Spleen (tissue), 11 donors: ENCODE measurements around the gene AGAP3. TPM values are rescaled to one million over a fixed set of nuclear protein-coding genes. Genes with fewer than 3 reads are reported as not detected.

Experiments
- DNase-seq: peaks from one replicate; pipeline ENCODE4 v3.0.0-alpha.2; 2020
- H3K27ac ChIP-seq, 8 donors: fragments of 200-600 bp; sonication (generic) in 7 of 8; 1 replicate in 4 of 8; 2 replicates in 4 of 8; pipeline versions ENCODE4 v1.5.0 to v1.8.0; 2016 to 2021; ENCODE audit warnings: inconsistent platforms in 4 of 8, mild to moderate bottlenecking in 4 of 8, moderate library complexity in 1 of 8
- H3K27me3 ChIP-seq, 7 donors: fragments of 200-600 bp; sonication (generic) in 6 of 7; replicated peaks in 1 of 7; 1 replicate in 4 of 7; 2 replicates in 3 of 7; pipeline versions ENCODE4 v1.5.0 to v1.8.0; 2016 to 2021; ENCODE audit warnings: inconsistent platforms in 3 of 7, mild to moderate bottlenecking in 1 of 7
- H3K36me3 ChIP-seq, 6 donors: fragments of 200-600 bp; sonication (generic) in 5 of 6; 1 replicate in 4 of 6; 2 replicates in 2 of 6; pipeline versions ENCODE4 v1.5.0 to v1.8.0; 2016 to 2021; ENCODE audit warnings: inconsistent platforms in 2 of 6
- H3K4me1 ChIP-seq, 6 donors: fragments of 200-600 bp; sonication (generic) in 5 of 6; 1 replicate in 3 of 6; 2 replicates in 3 of 6; pipeline versions ENCODE4 v1.5.0 to v1.8.0; 2016 to 2021; ENCODE audit warnings: inconsistent platforms in 3 of 6
- H3K4me3 ChIP-seq, 8 donors: fragments of 200-600 bp; sonication (generic) in 7 of 8; 1 replicate in 4 of 8; 2 replicates in 4 of 8; pipeline versions ENCODE4 v1.5.0 to v1.8.0; 2016 to 2021; ENCODE audit warnings: inconsistent platforms in 4 of 8, mild to moderate bottlenecking in 4 of 8, moderate library complexity in 2 of 8
- H3K9me3 ChIP-seq, 8 donors: fragments of 200-600 bp; sonication (generic) in 7 of 8; 1 replicate in 4 of 8; 2 replicates in 4 of 8; pipeline versions ENCODE4 v1.5.0 to v1.8.0; 2016 to 2021; ENCODE audit warnings: inconsistent platforms in 4 of 8
- POLR2A ChIP-seq, 3 donors: fragments of 450-650 bp; IDR thresholded peaks; one replicate each; pipeline ENCODE4 v1.5.1; 2017; ENCODE audit warnings: antibody characterized with exemption in 3 of 3, mild to moderate bottlenecking in 1 of 3
- POLR2AphosphoS5 ChIP-seq, 3 donors: sonication (generic); formaldehyde crosslinking; IDR thresholded peaks; one replicate each; pipeline ENCODE4 v1.5.1; 2017; ENCODE audit warnings: antibody characterized with exemption in 3 of 3
- WGBS, 5 donors: extraction: QIAGEN DNeasy Blood & Tissue Kit in 3 of 5; methylation state at CpG; one replicate each; pipeline versions ENCODE4 v1.1.5 to v1.1.7; 2013 to 2018; 5-methylcytosine and 5-hydroxymethylcytosine counted together
- intact Hi-C: fragments of 100-400 bp; cut with DNase I; formaldehyde crosslinking; loops from one replicate; pipeline ENCODE4 v1.15.0; 2023; ENCODE audit warnings: low total_unique reads
- polyA plus RNA-seq, 3 donors: library from polyadenylated mRNA; stranded (reverse); fragments of 200-250 nt; gene quantifications; one replicate each; pipeline ENCODE4 v1.2.1, GENCODE V29; 2013
- total RNA-seq, 7 donors: library from RNA; depleted of rRNA in 3 of 7; stranded (reverse); fragments of >200 nt in 3 of 7; fragmentation: NEBNext Ultra II Directional in 4 of 7; extraction: Animal tissue kit (Norgen Biotek cat#: 25700) in 4 of 7; gene quantifications; one replicate each; pipeline versions ENCODE4 v1.1.0 to v1.2.1, GENCODE V29; 2016 to 2021
- TF ChIP-seq, protein P1 (sequence below), 11 experiments: fragments of 200-600 bp in 7 of 11; fragments of 450-650 bp in 4 of 11; sonication (generic) in 4 of 11; IDR thresholded peaks in 8 of 11; conservative IDR thresholded peaks in 3 of 11; 1 replicate in 7 of 11; 2 replicates in 4 of 11; pipeline versions ENCODE4 v1.4.0 to v1.8.0; 2016 to 2021; ENCODE audit warnings: antibody characterized with exemption in 11 of 11, inconsistent platforms in 4 of 11, mild to moderate bottlenecking in 1 of 11
- donor health status: healthy with polysubstance abuse.
- donor health status: DM: no; HTN: no; CAD: no; lungs with moderate emphysema.
- donor health status: DM: no; HTN: no; CAD: no.
- donor health status: Bipolar disorder and iron deficiency.
- donor health status: healthy.
- donor health status: DM: no; HTN: no; CAD: no.
- donor health status: DM: yes; HTN: yes; CAD: no.

Gene AGAP3
- total and polyA plus RNA-seq, 10 donors, result 21.8 to 94.4 (median 72.6) TPM

DNA sequence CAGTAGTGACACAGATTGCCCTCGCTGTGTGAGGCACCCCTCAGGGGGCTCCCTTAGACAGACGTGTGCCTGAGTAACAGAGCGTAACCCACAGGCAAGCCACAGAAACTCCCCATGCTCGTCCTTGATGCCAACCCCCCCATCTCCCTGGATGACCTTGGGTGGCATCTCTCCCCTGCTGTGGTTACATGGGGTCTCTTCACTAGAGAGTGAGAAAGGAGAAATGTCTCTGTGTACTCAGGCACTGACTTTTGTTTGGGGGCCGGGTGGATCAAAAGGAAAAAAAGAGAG lies 101.9 kb downstream of the AGAP3 start:
- 44 to 56% (median 55%) methylated on average over 5 of the region's 5 CpGs for WGBS, 5 donors
- DNase-seq, result no peak
- Histone ChIP-seq H3K4me1 (no peaks in the 10 kb centered on the region), H3K4me3 (no peak overlapping the region), H3K27ac (no peak overlapping the region), H3K36me3 (no peaks in the 10 kb centered on the region), H3K9me3 (no peaks in the 10 kb centered on the region), H3K27me3 (peaks cover 0 to 8% (median 0%) of the 10 kb centered on the region in 7 donors)
- intact Hi-C loops, result no loop called here
- TF ChIP-seq POLR2AphosphoS5 (IDR thresholded peaks at IDR 0.05) (no peak), POLR2A (IDR thresholded peaks at IDR 0.05) (no peak)
- TF ChIP-seq, protein P1, sequence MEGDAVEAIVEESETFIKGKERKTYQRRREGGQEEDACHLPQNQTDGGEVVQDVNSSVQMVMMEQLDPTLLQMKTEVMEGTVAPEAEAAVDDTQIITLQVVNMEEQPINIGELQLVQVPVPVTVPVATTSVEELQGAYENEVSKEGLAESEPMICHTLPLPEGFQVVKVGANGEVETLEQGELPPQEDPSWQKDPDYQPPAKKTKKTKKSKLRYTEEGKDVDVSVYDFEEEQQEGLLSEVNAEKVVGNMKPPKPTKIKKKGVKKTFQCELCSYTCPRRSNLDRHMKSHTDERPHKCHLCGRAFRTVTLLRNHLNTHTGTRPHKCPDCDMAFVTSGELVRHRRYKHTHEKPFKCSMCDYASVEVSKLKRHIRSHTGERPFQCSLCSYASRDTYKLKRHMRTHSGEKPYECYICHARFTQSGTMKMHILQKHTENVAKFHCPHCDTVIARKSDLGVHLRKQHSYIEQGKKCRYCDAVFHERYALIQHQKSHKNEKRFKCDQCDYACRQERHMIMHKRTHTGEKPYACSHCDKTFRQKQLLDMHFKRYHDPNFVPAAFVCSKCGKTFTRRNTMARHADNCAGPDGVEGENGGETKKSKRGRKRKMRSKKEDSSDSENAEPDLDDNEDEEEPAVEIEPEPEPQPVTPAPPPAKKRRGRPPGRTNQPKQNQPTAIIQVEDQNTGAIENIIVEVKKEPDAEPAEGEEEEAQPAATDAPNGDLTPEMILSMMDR (IDR thresholded peaks at IDR 0.05 in 8 of 11, conservative IDR thresholded peaks at IDR 0.05 in 3 of 11), result no peak

DNA sequence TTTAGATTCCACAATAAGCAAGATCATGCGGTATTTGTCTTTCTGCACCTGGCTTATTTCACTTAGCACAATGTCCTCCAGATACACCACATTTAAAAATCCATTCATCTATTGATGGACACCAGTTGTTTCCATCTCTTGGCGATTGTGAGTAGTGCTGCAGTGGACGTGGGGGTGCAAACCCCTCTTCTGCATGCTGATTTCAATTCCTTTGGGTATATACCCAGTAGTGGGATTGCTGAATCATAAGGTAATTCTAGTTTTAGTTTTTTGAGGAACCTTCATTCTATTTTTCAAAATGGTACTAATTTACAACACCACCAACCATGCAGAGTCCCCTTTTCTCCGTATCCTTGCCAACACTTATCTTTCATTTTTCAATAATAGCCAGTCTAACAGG lies 102.8 kb downstream of the AGAP3 start:
- Histone ChIP-seq H3K27me3 (peaks cover 0 to 8% (median 0%) of the 10 kb centered on the region in 7 donors), H3K4me3 (no peak overlapping the region), H3K9me3 (no peaks in the 10 kb centered on the region), H3K36me3 (no peaks in the 10 kb centered on the region), H3K4me1 (no peaks in the 10 kb centered on the region), H3K27ac (no peak overlapping the region)
- intact Hi-C loops, result no loop called here
- no peak for TF ChIP-seq POLR2A (IDR thresholded peaks at IDR 0.05)
- TF ChIP-seq, protein P1 (IDR thresholded peaks at IDR 0.05 in 8 of 11, conservative IDR thresholded peaks at IDR 0.05 in 3 of 11), result no peak
- TF ChIP-seq POLR2AphosphoS5 (IDR thresholded peaks at IDR 0.05), result no peak
- no peak for DNase-seq
- WGBS, 5 donors, result 68 to 79% (median 76%) methylated on average over 4 of the region's 4 CpGs

DNA sequence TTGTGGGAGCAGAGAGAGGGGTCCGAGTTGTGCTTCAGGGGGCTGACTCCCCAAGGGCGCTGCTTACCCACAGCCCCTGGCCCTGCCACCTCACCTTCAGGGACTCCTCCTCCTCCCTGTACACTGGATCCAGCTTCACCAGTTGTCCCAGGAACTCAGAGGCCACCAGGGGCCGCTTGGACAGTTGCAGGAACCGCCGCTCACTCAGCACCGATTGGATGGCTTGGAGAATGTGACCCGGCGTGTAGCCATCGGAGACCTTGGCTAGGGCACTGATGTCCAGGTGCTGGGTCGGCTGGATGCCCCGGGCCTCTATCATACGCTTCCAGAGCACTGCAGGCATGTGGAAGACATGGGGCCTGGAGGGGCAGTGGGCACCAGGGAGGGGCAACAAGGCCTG lies 105.3 kb downstream of the AGAP3 start:
- 73 to 86% (median 81%) methylated on average over 7 to 12 of the region's 12 CpGs for WGBS, 5 donors
- intact Hi-C loops, result no loop called here
- peaks cover 0 to 24% (median 3%) of the 10 kb centered on the region in 7 donors for H3K27me3 ChIP-seq
- H3K4me3 ChIP-seq, result no peak overlapping the region
- H3K36me3 ChIP-seq, result no peaks in the 10 kb centered on the region
- H3K27ac ChIP-seq, result no peak overlapping the region
- TF ChIP-seq POLR2A (IDR thresholded peaks at IDR 0.05) (no peak), POLR2AphosphoS5 (IDR thresholded peaks at IDR 0.05) (no peak)
- TF ChIP-seq, protein P1 (IDR thresholded peaks at IDR 0.05 in 8 of 11, conservative IDR thresholded peaks at IDR 0.05 in 3 of 11), result no peak
- no peaks in the 10 kb centered on the region for H3K4me1 ChIP-seq
- H3K9me3 ChIP-seq, result no peaks in the 10 kb centered on the region
- DNase-seq, result no peak

DNA sequence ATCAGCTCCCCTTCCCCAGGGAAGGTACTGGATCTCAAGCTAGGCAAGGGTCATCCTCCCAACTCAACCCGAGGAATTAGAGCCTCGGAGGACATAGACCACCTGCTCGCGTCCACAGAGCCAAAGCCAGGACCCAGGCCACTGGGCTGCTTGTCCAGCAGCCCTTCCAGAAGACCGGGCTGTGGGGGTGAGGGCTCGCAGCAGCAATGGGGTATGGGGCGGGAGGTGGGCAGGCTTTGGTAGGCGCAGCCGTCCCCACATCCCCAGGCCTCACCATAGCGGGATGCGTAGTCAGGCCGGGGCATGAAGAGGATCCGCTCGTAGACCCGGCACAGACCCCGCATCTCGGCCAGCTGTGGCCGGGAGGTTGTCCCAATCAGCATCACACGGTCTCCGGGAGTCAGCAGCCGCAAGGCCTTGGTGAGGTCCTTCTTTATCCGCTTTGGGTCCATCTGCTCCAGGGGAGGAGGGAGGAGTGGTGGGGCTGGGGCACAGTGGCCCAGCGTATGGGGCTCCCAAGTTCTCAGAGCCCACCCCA lies 105.8 kb downstream of the AGAP3 start:
- Histone ChIP-seq H3K4me3 (no peak overlapping the region), H3K27me3 (peaks cover 0 to 26% (median 3%) of the 10 kb centered on the region in 7 donors), H3K9me3 (no peaks in the 10 kb centered on the region), H3K4me1 (no peaks in the 10 kb centered on the region), H3K36me3 (no peaks in the 10 kb centered on the region), H3K27ac (no peak overlapping the region)
- no peak for DNase-seq
- intact Hi-C loops, result no loop called here
- 70 to 98% (median 96%) methylated on average over 2 to 23 of the region's 23 CpGs for WGBS, 5 donors
- TF ChIP-seq POLR2AphosphoS5 (IDR thresholded peaks at IDR 0.05) (no peak), POLR2A (IDR thresholded peaks at IDR 0.05) (no peak)
- TF ChIP-seq, protein P1 (IDR thresholded peaks at IDR 0.05 in 8 of 11, conservative IDR thresholded peaks at IDR 0.05 in 3 of 11), result no peak
